GM19240 (cell line): ENCODE measurements around the gene CSAD.
"Not testable (repeated sequence)": the region's sequence is repeated elsewhere in the genome, so short reads cannot be mapped to it uniquely, and the experiment has no call there.

Experiments
- DNase-seq: peaks from one replicate; pipeline ENCODE4 v3.0.0; 2011; ENCODE audit warnings: low spot score; ENCODE audit not compliant: insufficient read length

CSAD gene

GRCh38 chr12:53180931-53181645 lies 363 bp upstream of the CSAD start:
- peak; percentile 81 for DNase-seq

GRCh38 chr12:53179687-53180219 lies 972 bp downstream of the CSAD start:
- no peak for DNase-seq

- not testable (repeated sequence) for DNase-seq
Observed at GRCh38 chr12:53178803-53179202, 1.9 kb downstream of the CSAD start.

GRCh38 chr12:53177447-53177846 lies 3.3 kb downstream of the CSAD start:
- not testable (repeated sequence) for DNase-seq

DNA sequence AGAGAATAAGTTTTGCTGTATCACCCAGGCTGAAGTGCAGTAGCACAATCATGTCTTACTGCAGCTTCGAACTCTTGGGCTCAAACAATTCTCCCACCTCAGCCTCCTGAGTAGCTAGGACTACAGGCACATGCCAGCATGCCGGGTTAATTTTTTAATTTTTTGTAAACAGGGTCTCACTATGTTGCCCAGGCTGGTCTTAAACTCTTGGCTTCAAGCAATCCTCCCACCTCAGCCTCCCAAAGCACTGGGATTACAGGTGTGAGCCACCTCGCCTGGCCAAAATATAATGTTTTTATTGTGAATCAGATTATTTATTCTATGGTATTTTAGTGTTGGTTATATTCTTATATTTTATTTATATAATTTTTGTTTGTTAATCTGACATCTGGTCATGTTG lies 4.0 kb downstream of the CSAD start:
- DNase-seq = no peak

- no peak for DNase-seq
Observed at GRCh38 chr12:53174881-53175491, 5.7 kb downstream of the CSAD start.

GRCh38 chr12:53173085-53173715 lies 7.5 kb downstream of the CSAD start:
- DNase-seq = no peak

DNA sequence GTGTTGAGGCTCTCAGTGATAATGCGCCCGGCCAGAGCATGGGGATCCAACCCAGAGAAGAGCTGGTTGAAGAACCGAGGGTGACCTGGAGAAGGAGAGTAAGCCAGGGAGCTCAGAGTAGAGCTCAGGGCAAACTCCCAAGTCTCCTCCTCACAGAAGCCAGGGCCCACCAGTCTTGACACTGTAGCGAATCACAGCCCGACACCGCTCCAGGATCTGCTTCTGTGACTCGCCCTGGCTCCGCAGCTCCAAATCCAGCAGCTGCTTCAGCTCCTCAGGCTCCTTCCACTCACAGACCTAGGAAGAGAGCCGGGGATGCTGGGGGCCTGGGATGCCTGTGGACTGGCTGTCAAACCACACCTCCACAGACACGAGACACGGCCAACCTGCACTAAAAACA lies 8.4 kb downstream of the CSAD start:
- no peak for DNase-seq

- no peak for DNase-seq
Observed at GRCh38 chr12:53171725-53172329, 8.9 kb downstream of the CSAD start.

DNA sequence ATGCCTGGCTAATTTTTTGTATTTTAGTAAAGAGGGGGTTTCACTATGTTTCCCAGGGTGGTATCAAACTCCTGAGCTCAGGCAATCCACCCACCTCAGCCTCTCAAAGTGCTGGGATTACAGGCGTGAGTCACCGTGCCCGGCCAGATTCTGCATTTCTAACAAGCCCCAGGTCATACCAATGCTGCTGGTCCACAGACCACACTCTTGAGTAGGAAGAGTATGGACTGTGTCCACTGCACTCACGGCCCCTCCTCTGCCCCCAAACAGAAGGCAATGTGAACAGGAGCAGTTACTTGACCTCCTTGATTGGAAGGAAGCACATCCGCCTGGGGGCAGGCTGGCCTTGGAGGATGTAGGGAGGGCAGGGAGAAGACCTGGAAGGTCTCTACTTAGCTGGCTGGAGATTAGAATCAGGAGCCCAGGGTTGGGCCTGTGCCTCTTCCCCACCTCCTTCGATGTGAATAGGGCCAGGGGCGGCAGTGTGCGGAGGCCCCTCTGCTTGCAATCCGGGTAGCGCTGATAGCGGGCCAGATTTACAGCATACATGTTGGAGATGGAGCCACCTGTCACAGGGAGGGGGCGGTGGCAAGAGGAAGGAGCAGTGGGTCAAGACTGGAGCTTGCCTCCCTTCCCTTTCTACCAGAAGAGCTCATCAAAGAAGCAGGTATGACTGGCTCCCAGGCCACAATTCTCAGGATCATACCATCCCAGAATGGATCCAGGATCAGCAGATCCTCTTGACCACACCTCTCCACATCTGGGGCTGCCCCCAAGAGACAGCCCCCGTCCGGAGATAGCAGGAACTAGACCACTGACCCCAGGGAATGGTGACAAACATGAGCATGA lies 9.6 kb downstream of the CSAD start:
- DNase-seq = no peak

- no peak for DNase-seq
Observed at GRCh38 chr12:53170215-53170614, 10.5 kb downstream of the CSAD start.

DNA sequence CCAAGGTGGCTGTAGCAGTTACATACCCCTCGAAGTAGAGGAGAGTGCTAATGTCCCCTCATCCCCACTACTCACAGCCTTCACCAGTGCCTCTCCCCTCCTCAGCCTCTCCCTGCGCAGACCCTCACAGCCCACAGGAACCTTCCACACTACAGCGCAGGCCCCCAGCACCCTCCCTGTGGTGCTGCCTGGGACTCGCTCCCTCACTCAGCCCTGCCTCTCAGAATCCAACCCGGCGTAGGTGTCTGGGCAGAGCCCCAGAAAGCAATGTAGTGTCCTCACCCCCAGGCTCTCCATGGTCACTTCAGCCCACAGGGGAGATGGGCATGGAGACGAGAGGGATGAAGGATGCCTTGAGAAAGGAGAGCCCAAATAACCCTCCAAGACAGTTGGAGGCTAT lies 11.1 kb downstream of the CSAD start:
- DNase-seq = no peak

GRCh38 chr12:53166837-53167236 lies 13.9 kb downstream of the CSAD start:
- DNase-seq = no peak

DNA sequence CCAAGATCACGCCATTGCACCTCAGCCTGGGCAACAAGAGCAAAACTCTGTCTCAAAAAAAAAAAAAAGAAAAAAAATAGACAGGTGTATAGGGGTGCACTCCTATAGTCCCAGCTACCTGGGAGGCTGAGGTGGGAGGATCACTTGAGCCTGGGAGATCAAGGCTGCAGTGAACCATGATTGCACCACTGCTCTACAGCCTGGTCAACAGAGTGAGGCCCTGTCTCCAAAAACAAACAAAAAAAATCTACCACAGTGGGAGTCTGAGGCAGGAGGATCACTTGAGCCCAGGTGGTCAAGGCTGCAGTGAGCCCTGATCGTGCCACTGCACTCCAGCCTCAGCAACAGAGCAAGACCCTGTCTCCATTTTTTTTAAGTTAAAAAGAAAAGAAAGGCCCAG lies 17.7 kb downstream of the CSAD start:
- DNase-seq = not testable (repeated sequence)

DNA sequence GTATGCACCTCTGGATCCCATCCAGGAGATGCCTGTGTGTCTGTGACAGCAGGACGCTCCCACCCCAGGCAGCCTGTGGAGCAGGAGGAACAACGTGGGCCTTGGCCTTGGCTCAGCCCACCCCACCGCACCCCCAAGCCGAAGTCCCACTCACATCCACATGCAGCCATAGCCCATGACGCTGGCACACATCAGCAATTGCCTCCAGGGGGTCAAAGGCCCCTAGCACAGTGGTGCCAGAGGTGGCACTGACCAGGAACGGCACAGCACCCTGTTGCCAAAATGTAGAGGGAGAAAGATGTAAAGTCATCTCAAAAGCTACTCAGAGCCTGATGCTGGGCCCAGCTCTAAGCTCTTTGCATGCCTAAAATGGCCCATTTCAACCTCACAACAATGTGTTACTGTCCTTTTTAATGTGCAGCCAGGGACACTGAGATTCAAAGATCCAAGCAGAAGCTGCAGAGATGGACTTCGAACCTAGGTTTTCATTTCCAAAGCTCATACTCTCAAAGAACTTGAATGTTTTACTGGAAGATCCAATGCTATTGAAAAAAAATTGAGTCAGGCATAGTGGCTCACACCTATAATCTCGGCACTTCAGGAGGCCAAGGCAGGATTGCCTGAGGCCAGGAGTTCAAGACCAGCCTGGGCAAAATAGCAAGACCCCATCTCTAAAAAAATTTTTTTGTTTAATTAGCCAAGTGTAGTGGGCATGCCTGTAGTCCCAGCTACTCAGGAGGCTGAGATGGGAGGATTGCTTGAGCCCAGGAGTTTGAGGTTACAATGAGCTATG lies 19.4 kb downstream of the CSAD start:
- DNase-seq = no peak

GRCh38 chr12:53160673-53161072 lies 20.1 kb downstream of the CSAD start:
- no peak for DNase-seq

- no peak for DNase-seq
Observed at GRCh38 chr12:53160000-53160399, 20.7 kb downstream of the CSAD start.

- peak; percentile 88 for DNase-seq
Observed at GRCh38 chr12:53159195-53159839, 21.4 kb downstream of the CSAD start.

- DNase-seq = no peak
Observed at GRCh38 chr12:53152390-53152789, 28.3 kb downstream of the CSAD start.

DNA sequence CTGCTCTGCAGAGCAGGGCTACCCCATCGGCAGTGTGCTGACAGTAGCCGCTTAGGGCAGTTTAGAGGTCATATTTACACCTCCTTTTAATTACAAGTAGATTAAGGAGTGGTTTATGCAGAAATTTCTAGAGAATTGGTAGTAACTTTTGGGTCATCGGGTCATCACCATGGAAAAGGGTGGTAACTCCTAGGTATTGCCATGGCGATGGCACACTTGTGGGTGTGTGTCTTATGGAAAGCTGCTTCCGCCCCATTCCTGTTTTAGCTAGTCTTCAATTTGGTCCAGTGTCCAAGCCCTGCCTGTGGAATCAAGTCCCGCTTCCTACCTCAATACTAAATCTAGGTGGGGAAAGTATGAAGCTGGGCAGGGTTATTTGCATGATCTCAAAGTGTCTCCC lies 29.7 kb downstream of the CSAD start:
- DNase-seq = no peak
